Kidney epithelial cell (primary cell): ENCODE measurements around the gene KIFC3. TPM values are rescaled to one million over a fixed set of nuclear protein-coding genes. Genes with fewer than 3 reads are reported as not detected.
"Not testable (repeated sequence)": the region's sequence is repeated elsewhere in the genome, so short reads cannot be mapped to it uniquely, and the experiment has no call there.

Experiments
- DNase-seq: peaks from one replicate; pipeline ENCODE4 v3.0.0-alpha.2; 2010; ENCODE audit warnings: low read depth
- H3K27me3 ChIP-seq: 2 replicates; pipeline ENCODE4 v1.6.0; 2011; ENCODE audit warnings: low read length; ENCODE audit not compliant: control insufficient read depth, insufficient read depth
- H3K36me3 ChIP-seq: 2 replicates; pipeline ENCODE4 v1.5.1; 2011; ENCODE audit warnings: low read length; ENCODE audit not compliant: control insufficient read depth, insufficient read depth
- H3K4me3 ChIP-seq: 2 replicates; pipeline ENCODE4 v1.5.1; 2011; ENCODE audit warnings: low read depth, mild to moderate bottlenecking, control low read depth, low read length
- total RNA-seq: library from RNA; depleted of rRNA; stranded (reverse); fragments of >200 nt; gene quantifications from 2 replicates; pipeline ENCODE4 v1.2.3, GENCODE V29; 2015
- TF ChIP-seq, protein P1 (sequence below): IDR thresholded peaks from 2 replicates; pipeline ENCODE4 v1.5.1; 2011; ENCODE audit warnings: mild to moderate bottlenecking, moderate library complexity, low read length, control low read depth, inconsistent platforms; ENCODE audit not compliant: insufficient read depth, poor library complexity, severe bottlenecking

The KIFC3 gene
- total RNA-seq, 1 donor from 2014 or later = 84.9 TPM

DNA sequence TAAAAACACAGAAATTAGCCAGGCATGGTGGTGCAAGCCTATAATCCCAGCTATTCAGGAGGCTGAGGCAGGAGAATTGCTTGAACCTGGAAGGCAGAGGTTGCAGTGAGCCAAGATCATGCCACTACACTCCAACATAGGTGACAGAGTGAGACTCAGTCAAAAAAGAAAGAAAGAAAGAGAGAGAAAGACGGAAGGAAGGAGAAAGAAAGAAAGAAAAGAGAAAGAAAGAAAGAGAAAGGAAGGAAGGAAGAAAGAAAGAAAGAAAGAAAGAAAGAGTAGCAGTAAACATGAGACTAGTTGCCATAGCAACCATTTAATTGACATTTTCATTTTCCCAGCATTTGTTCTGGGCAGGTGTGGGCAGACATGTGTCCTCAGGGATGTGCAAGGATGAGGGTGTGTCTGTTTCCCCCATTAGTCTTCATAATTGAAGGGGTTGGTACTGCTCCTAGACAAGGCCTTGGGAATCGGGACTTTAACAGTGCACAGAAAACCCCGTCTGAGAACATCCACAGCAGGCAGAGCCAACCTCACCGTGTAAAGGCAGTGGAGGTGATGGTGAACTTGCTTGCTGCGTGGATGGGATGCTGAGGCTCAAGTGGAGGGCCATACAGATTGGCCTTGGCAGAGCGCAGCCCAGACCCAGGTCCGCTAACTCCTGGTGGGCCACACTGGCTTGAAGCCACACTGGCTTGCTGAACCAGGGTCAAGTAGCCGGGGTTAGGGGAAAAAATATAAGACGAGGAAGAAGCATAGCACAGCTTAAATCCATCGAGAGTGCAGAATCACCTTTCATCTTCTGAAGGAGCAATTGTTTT lies 35.2 kb upstream of the KIFC3 start:
- H3K36me3 ChIP-seq = no peaks in the 10 kb centered on the region
- H3K27me3 ChIP-seq = no peaks in the 10 kb centered on the region
- H3K4me3 ChIP-seq = no peak overlapping the region
- DNase-seq = no peak
- TF ChIP-seq, protein P1, sequence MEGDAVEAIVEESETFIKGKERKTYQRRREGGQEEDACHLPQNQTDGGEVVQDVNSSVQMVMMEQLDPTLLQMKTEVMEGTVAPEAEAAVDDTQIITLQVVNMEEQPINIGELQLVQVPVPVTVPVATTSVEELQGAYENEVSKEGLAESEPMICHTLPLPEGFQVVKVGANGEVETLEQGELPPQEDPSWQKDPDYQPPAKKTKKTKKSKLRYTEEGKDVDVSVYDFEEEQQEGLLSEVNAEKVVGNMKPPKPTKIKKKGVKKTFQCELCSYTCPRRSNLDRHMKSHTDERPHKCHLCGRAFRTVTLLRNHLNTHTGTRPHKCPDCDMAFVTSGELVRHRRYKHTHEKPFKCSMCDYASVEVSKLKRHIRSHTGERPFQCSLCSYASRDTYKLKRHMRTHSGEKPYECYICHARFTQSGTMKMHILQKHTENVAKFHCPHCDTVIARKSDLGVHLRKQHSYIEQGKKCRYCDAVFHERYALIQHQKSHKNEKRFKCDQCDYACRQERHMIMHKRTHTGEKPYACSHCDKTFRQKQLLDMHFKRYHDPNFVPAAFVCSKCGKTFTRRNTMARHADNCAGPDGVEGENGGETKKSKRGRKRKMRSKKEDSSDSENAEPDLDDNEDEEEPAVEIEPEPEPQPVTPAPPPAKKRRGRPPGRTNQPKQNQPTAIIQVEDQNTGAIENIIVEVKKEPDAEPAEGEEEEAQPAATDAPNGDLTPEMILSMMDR = no peak

DNA sequence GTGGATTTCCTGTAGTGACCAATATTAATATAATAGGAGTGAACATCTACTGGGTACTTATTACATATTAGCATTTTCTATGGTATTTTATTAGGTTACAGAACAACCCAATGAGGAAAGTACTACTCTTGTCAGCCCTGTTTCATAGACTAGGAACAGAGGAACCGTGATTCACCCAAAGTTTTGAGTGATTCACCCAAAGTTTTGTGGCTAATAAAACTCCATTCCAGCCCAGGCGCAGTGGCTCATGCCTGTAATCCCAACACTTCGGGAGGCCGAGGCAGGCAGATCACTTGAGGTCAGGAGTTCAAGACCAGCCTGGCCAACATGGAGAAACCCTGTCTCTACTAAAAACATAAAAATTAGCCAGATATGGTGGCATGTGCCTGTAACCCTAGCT lies 33.1 kb upstream of the KIFC3 start:
- H3K4me3 ChIP-seq, DNase-seq, H3K27me3 ChIP-seq, H3K36me3 ChIP-seq: not testable (repeated sequence)

DNA sequence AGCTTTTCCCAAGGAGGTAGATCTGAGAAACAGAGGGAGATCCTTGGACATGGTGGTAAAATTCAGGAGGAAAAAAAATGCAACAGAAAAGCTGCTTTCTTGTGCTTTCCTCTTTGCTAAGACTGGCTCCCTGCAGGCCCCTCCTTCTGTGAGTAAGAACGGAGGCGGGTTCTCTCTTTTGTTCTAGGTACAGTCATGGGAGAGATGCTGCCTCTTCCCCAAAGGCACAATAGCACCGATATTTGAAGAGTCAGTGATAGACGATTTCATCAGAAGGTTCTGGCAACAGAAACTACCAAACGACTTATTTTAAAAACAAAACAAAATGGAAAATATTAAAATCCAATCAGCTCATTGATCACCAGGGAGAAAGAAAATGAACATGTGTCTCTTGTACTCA lies 32.6 kb upstream of the KIFC3 start:
- no peak for DNase-seq
- Histone ChIP-seq H3K4me3 (no peak overlapping the region), H3K36me3 (no peaks in the 10 kb centered on the region), H3K27me3 (no peaks in the 10 kb centered on the region)
- TF ChIP-seq, protein P1 = no peak

DNA sequence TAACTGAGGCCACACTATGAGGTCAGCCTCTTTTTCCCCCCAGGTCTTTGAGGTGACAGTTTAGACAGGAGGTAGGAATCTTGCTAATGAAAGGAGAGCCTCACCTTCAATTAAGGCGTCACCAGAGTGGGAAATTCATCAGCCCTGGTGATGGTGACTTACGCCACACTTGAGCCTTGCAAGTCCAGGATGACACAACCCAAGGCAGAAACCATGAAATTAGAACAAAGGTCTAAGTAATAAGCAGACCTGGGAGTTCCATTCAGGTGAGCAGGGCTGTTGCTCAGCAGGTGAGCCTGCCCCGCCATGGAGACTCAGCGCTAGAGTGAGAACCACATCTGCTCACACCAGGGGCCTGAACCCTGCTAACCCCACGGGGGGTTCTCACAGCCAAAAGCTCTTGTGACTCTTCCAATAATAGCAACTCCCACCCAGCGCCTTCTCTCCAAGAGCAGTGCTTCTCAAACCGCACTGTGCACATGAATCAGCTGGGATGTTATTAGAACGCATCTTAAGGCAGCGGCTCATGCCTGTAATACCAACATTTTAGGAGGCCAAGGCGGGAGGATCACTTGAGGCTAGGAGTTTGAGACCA lies 28.7 kb upstream of the KIFC3 start:
- H3K27me3 ChIP-seq = no peaks in the 10 kb centered on the region
- no peak for DNase-seq
- no peaks in the 10 kb centered on the region for H3K36me3 ChIP-seq
- TF ChIP-seq, protein P1 = no peak
- no peak overlapping the region for H3K4me3 ChIP-seq

DNA sequence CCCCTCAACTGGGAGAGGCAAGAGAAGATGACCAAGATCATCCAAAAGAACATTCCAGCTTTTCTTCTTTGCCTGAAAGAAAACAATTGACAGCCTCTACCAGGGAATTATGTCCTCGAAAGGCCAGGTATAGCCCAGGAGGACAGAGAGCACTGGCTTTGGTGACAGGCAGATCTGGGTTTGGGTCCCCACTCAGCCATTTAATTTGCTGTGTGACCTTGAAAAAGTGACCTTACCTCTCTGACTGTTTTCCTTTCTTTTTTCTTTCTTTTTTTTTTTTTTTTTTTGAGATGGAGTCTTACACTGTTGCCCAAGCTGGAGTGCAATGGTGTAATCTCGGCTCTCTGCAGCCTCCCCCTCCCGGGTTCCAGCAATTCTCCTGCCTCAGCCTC lies 27.7 kb upstream of the KIFC3 start:
- TF ChIP-seq, protein P1 = no peak
- H3K36me3 ChIP-seq = no peaks in the 10 kb centered on the region
- no peak overlapping the region for H3K4me3 ChIP-seq
- no peak for DNase-seq
- H3K27me3 ChIP-seq = no peaks in the 10 kb centered on the region

DNA sequence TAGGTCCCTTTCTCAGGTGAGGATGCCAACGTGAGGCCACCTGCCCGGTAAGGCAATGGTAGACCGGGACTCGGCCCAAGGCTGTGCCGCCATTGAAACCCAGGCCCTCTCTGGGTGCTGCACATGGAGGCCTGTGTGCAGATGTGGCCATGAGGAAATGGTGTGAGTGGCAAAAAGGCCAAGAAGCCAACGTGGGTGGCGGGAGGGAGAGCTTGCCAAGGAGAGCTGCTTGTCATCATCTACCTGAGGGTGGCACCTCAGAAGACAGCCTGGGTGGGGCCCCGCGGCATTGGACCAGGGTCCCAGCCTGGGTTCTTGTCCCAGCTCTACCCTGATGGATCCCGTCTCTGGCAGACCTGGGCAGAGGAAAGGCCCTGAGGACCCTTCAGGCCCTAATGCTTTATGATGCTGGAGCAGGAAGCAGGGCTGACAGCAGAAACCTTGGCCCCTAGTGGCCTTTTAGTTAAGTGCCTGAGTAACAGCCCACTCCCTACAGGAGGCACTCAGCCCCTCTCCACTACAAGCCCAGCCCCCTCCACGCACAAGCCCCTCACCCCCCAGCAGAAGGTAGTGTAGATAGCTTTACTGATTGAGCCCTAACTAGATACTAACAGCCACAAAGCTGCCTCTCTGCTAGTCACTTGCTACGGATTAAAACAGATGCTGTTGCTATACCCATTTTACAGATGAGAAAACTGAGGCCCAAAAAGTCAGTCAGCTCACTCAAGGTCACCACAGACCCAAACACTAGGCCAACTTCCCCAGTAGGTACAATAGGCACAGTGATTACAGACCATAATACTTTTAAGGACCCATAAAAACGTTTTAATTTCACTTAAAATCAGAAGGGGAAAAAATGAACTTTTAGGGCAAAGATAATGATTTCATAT lies 26.2 kb upstream of the KIFC3 start:
- TF ChIP-seq, protein P1 = peak; percentile 12
- Histone ChIP-seq H3K4me3 (no peak overlapping the region), H3K27me3 (no peaks in the 10 kb centered on the region), H3K36me3 (no peaks in the 10 kb centered on the region)
- DNase-seq = no peak
